Tibial artery (tissue), 4 donors: ENCODE data around the gene PLK5.
"Not testable (repeated sequence)": the region's sequence is repeated elsewhere in the genome, so short reads cannot be mapped to it uniquely, and the experiment has no call there.

Experiments used
- DNase-seq, 2 donors: peaks; one replicate each; pipeline ENCODE4 v3.0.0-alpha.2; 2019
- H3K27ac ChIP-seq, 2 donors: fragments of 200-600 bp; sonication (generic) in 1 of 2; 1 replicate in 1 of 2; 2 replicates in 1 of 2; pipeline ENCODE4 v1.5.1; 2018 to 2019; ENCODE audit warnings: mild to moderate bottlenecking in 1 of 2
- H3K27me3 ChIP-seq, 2 donors: fragments of 200-600 bp; sonication (generic) in 1 of 2; one replicate each; pipeline versions ENCODE4 v1.5.1 to v1.6.0; 2016 to 2019
- H3K36me3 ChIP-seq, 3 donors: fragments of 200-600 bp; sonication (generic) in 2 of 3; one replicate each; pipeline ENCODE4 v1.5.1; 2016 to 2019; ENCODE audit warnings: mild to moderate bottlenecking in 2 of 3
- H3K4me1 ChIP-seq, 4 donors: fragments of 200-600 bp; sonication (generic) in 2 of 4; 1 replicate in 3 of 4; 2 replicates in 1 of 4; pipeline ENCODE4 v1.5.1; 2016 to 2019
- H3K4me3 ChIP-seq, 2 donors: fragments of 200-600 bp; sonication (generic) in 1 of 2; 1 replicate in 1 of 2; 2 replicates in 1 of 2; pipeline ENCODE4 v1.5.1; 2018 to 2019; ENCODE audit warnings: mild to moderate bottlenecking in 2 of 2
- H3K9me3 ChIP-seq, 3 donors: fragments of 200-600 bp; sonication (generic) in 1 of 3; one replicate each; pipeline ENCODE4 v1.5.1; 2016 to 2019
- intact Hi-C: fragments of 100-400 bp; cut with DNase I; formaldehyde crosslinking; loops from one replicate; pipeline ENCODE4 v1.15.0; 2023; ENCODE audit warnings: low total_unique reads
- TF ChIP-seq, protein P1 (sequence below), 2 experiments: fragments of 200-600 bp in 1 of 2; fragments of 450-650 bp in 1 of 2; IDR thresholded peaks; one replicate each; pipeline ENCODE4 v1.5.1; 2017 to 2019; ENCODE audit warnings: antibody characterized with exemption in 2 of 2, mild to moderate bottlenecking in 1 of 2, moderate library complexity in 1 of 2

The PLK5 gene

GRCh38 chr19:1529430-1529816, 5.5 kb downstream of the PLK5 start:
- DNase-seq: no peak
- Histone ChIP-seq H3K36me3 (no peaks in the 10 kb centered on the region), H3K27ac (no peak overlapping the region), H3K9me3 (no peaks in the 10 kb centered on the region), H3K4me1 (peaks cover 0 to 1% (median 0%) of the 10 kb centered on the region in 4 donors), H3K27me3 (peaks cover 0 to 91% of the 10 kb centered on the region in 2 donors), H3K4me3 (no peak overlapping the region)
- TF ChIP-seq, protein P1, sequence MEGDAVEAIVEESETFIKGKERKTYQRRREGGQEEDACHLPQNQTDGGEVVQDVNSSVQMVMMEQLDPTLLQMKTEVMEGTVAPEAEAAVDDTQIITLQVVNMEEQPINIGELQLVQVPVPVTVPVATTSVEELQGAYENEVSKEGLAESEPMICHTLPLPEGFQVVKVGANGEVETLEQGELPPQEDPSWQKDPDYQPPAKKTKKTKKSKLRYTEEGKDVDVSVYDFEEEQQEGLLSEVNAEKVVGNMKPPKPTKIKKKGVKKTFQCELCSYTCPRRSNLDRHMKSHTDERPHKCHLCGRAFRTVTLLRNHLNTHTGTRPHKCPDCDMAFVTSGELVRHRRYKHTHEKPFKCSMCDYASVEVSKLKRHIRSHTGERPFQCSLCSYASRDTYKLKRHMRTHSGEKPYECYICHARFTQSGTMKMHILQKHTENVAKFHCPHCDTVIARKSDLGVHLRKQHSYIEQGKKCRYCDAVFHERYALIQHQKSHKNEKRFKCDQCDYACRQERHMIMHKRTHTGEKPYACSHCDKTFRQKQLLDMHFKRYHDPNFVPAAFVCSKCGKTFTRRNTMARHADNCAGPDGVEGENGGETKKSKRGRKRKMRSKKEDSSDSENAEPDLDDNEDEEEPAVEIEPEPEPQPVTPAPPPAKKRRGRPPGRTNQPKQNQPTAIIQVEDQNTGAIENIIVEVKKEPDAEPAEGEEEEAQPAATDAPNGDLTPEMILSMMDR (IDR thresholded peaks at IDR 0.05): no peak
- intact Hi-C loops: no loop called here

DNA sequence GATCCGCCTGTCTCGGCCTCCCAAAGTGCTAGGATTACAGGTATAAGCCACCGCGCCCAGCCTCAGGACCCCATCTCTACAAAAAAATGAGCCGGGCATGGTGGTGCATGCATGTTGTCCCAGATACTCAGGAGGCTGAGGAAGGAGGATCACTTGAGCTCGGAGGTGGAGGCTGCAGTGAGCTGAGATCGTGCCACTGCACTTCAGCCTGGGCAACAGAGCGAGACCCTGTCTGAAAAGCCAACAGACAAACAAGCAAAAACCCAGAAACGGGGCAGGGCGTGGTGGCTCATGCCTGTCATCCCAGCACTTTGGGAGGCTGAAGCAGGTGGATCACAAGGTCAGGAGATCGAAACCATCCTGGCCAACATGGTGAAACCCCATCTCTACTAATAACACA, 7.0 kb downstream of the PLK5 start:
- H3K27me3 ChIP-seq: peaks cover 0 to 89% of the 10 kb centered on the region in 2 donors

DNA sequence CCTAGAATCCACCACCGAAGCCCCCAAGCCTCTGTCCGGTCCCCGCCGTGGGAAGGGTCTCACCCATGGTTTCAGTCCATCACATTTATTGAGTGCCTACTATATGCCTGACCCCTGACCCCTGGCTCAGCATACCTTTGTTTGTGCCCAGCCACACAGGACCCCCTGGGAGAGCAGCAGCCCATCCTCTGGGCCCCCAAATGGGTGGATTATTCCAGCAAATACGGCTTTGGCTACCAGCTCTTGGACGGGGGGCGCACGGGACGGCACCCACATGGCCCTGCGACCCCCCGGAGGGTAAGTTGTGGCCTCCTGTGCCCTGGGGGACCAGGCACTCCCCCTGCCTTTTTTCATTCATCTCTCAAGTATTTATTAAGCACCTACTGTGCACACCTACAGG, 7.7 kb downstream of the PLK5 start:
- H3K9me3 ChIP-seq: no peaks in the 10 kb centered on the region
- TF ChIP-seq, protein P1 (IDR thresholded peaks at IDR 0.05): no peak
- H3K27me3 ChIP-seq: peaks cover 0 to 83% of the 10 kb centered on the region in 2 donors
- no peaks in the 10 kb centered on the region for H3K4me1 ChIP-seq
- no peaks in the 10 kb centered on the region for H3K36me3 ChIP-seq
- DNase-seq: no peak
- no peak overlapping the region for H3K4me3 ChIP-seq
- intact Hi-C loops: no loop called here
- H3K27ac ChIP-seq: no peak overlapping the region

More for the DNA sequence above, 7.0 kb downstream of the PLK5 start:
- H3K4me1 ChIP-seq, DNase-seq, intact Hi-C loops, H3K9me3 ChIP-seq, H3K27ac ChIP-seq, H3K4me3 ChIP-seq, H3K36me3 ChIP-seq: not testable (repeated sequence)

DNA sequence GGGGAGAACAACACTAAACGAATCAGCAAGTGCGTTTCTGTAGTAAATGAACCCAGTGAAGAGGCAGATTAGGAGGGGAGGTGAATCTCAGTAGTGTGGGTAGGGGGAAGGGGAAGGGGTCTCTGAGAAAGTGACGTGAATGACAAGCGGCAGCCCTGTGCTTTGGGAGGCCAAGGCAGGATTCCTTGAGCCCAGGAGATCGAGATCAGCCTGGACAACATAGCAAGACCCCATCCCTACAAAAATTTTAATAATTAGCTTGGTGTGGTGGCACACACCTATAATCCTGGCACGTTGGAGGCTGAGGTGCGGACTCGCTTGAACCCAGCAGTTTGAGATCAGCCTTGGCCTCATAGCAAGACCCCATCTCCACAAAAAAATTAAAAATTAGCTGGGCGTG, 8.1 kb downstream of the PLK5 start:
- no peak overlapping the region for H3K27ac ChIP-seq
- H3K27me3 ChIP-seq: peaks cover 0 to 80% of the 10 kb centered on the region in 2 donors

DNA sequence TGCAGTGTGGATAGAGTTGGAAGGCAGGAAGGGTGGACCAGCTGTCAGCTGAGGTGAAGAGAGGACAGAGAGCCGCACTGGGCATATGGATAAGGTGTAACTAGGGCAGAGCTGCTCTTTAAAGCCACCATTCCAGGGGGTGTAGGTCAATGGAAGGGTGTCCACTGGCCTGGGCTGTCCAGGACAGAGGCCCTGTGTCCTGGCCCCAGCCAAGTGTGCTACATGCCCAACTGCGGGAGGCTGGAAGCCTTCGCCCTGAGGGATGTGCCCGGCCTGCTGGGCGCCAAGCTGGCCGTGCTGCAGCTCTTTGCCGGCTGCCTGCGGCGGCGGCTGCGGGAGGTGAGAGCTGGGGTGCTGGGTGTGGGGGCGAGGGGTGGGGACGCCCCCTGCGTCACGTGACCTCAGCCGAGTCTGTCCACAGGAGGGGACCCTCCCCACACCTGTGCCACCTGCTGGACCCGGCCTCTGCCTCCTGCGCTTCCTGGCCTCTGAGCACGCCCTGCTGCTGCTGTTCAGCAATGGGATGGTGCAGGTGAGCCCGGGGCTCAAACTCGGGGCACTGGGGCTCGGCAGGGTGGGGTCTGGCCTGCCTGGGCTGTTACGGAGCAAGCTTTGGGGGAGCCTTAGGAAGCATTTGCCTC, 9.8 kb downstream of the PLK5 start:
- Histone ChIP-seq H3K4me1 (peaks cover 0 to 1% (median under 1%) of the 10 kb centered on the region in 4 donors), H3K27ac (no peak overlapping the region), H3K27me3 (peaks cover 0 to 82% of the 10 kb centered on the region in 2 donors), H3K4me3 (no peak overlapping the region), H3K9me3 (no peaks in the 10 kb centered on the region), H3K36me3 (no peaks in the 10 kb centered on the region)
- TF ChIP-seq, protein P1 (IDR thresholded peaks at IDR 0.05): no peak
- DNase-seq: no peak
- intact Hi-C loops: no loop called here

More for the DNA sequence above, 8.1 kb downstream of the PLK5 start:
- TF ChIP-seq, protein P1 (IDR thresholded peaks at IDR 0.05): no peak
- Histone ChIP-seq H3K4me1 (no peaks in the 10 kb centered on the region), H3K4me3 (no peak overlapping the region), H3K9me3 (no peaks in the 10 kb centered on the region), H3K36me3 (no peaks in the 10 kb centered on the region)
- intact Hi-C loops: no loop called here
- DNase-seq: no peak

GRCh38 chr19:1534972-1535371, 11.1 kb downstream of the PLK5 start:
- DNase-seq: no peak
- TF ChIP-seq, protein P1 (IDR thresholded peaks at IDR 0.05): no peak
- peaks cover 0 to 68% of the 10 kb centered on the region in 2 donors for H3K27me3 ChIP-seq
- no peaks in the 10 kb centered on the region for H3K36me3 ChIP-seq
- H3K9me3 ChIP-seq: no peaks in the 10 kb centered on the region
- peaks cover 0 to 13% (median 3%) of the 10 kb centered on the region in 4 donors for H3K4me1 ChIP-seq
- H3K4me3 ChIP-seq: no peak overlapping the region
- intact Hi-C loops: no loop called here
- H3K27ac ChIP-seq: no peak overlapping the region

GRCh38 chr19:1535699-1536098, 11.8 kb downstream of the PLK5 start:
- H3K27ac ChIP-seq, H3K4me3 ChIP-seq, H3K9me3 ChIP-seq, intact Hi-C loops, DNase-seq, H3K36me3 ChIP-seq: not testable (repeated sequence)
- Histone ChIP-seq H3K4me1 (peaks cover 0 to 20% (median 4%) of the 10 kb centered on the region in 4 donors), H3K27me3 (peaks cover 0 to 64% of the 10 kb centered on the region in 2 donors)
